Right lobe of liver (tissue), 4 donors: ENCODE results near the gene DGKA.

ENCODE experiments used
- CTCF ChIP-seq, 4 donors: fragments of 200-600 bp in 3 of 4; fragments of 450-650 bp in 1 of 4; IDR thresholded peaks; one replicate each; pipeline versions ENCODE4 v1.5.1 to v1.8.0; 2016 to 2022; ENCODE audit warnings: antibody characterized with exemption in 4 of 4, mild to moderate bottlenecking in 2 of 4
- POLR2A ChIP-seq: fragments of 450-650 bp; IDR thresholded peaks from one replicate; pipeline ENCODE4 v1.6.1; 2017; ENCODE audit warnings: antibody characterized with exemption, mild to moderate bottlenecking
- donor health status: DM: no; HTN: no; CAD: no.
- donor health status: DM: no; HTN: no; CAD: no.
- donor health status: DM: no; HTN: yes; CAD: no.

- TF ChIP-seq CTCF (IDR thresholded peaks at IDR 0.05) (no peak), POLR2A (peak; percentile 76)
Observed at GRCh38 chr12:55927588-55928502, 3.1 kb upstream of the DGKA start, which contains the start of gene PYM1.
